ENCODE measurements around the gene OR52R1.

Gene OR52R1

GRCh38 chr11:4804280-4804679 lies at the start of gene OR52R1:
TSS of gene OR52R1 (minus strand) at chr11:4804380. CDS start at chr11:4804380, 0 bp downstream.
- FAIRE-seq, result no peak
- DNase-seq (ENCODE audit: insufficient read length, low spot score), result no peak
- no peak for TF ChIP-seq CTCF (IDR thresholded peaks at IDR 0.05; ENCODE audit: insufficient read depth, missing control alignments)

GRCh38 chr11:4851033-4851432 lies 46.9 kb upstream of the OR52R1 start:
- DNase-seq (ENCODE audit: insufficient read length, low spot score) (no peak), FAIRE-seq (no peak)
- TF ChIP-seq CTCF (IDR thresholded peaks at IDR 0.05; ENCODE audit: insufficient read depth, missing control alignments), result no peak

GRCh38 chr11:4848908-4849532 lies 44.8 kb upstream of the OR52R1 start, which contains the start of gene OR51S1:
TSS of gene OR51S1 (minus strand) at chr11:4849208. CDS start at chr11:4849208, 0 bp downstream.
- DNase-seq (ENCODE audit: insufficient read length, low spot score) (no peak), FAIRE-seq (no peak)
- TF ChIP-seq CTCF (IDR thresholded peaks at IDR 0.05; ENCODE audit: insufficient read depth, missing control alignments), result no peak

- FAIRE-seq (no peak), DNase-seq (ENCODE audit: insufficient read length, low spot score) (no peak)
- no peak for TF ChIP-seq CTCF (IDR thresholded peaks at IDR 0.05; ENCODE audit: insufficient read depth, missing control alignments)
Measured at GRCh38 chr11:4839851-4840549, 35.8 kb upstream of the OR52R1 start.

- FAIRE-seq (no peak), DNase-seq (ENCODE audit: insufficient read length, low spot score) (no peak)
- TF ChIP-seq CTCF (IDR thresholded peaks at IDR 0.05; ENCODE audit: insufficient read depth, missing control alignments), result no peak
Measured at GRCh38 chr11:4830909-4831308, 26.7 kb upstream of the OR52R1 start.

- FAIRE-seq, result no peak
- TF ChIP-seq CTCF (IDR thresholded peaks at IDR 0.05; ENCODE audit: insufficient read depth, missing control alignments), result no peak
- DNase-seq (ENCODE audit: insufficient read length, low spot score), result no peak
Measured at GRCh38 chr11:4830346-4830745, 26.2 kb upstream of the OR52R1 start.

- FAIRE-seq (no peak), DNase-seq (ENCODE audit: insufficient read length, low spot score) (no peak)
- TF ChIP-seq CTCF (IDR thresholded peaks at IDR 0.05; ENCODE audit: insufficient read depth, missing control alignments), result no peak
Measured at GRCh38 chr11:4826425-4826824, 22.2 kb upstream of the OR52R1 start.

All from D721Med (cell line).